Astrocyte (in vitro differentiated cells and primary cell): ENCODE results near the gene ZNF385B. TPM values are rescaled to one million over a fixed set of nuclear protein-coding genes. Genes with fewer than 3 reads are reported as not detected.

Experiments used
- DNase-seq: peaks from one replicate; pipeline ENCODE4 v3.0.0-alpha.2; 2010; ENCODE audit warnings: low read depth
- FAIRE-seq: peaks from 2 replicates; lab custom pipeline; 2011; peaks lifted over from hg19 to GRCh38; lab: Jason Lieb, UNC
- H2AFZ ChIP-seq: 2 replicates; pipeline ENCODE4 v1.6.0; 2012; ENCODE audit warnings: low read depth, low read length, inconsistent platforms
- H3K27ac ChIP-seq: 2 replicates; pipeline ENCODE4 v1.5.1; 2011; ENCODE audit warnings: low read depth, low read length, inconsistent platforms
- H3K27me3 ChIP-seq: 2 replicates; pipeline ENCODE4 v1.6.0; 2011; ENCODE audit warnings: low read length, inconsistent platforms; ENCODE audit not compliant: insufficient read depth
- H3K36me3 ChIP-seq: 2 replicates; pipeline ENCODE4 v1.5.1; 2011; ENCODE audit warnings: low read length, inconsistent platforms; ENCODE audit not compliant: insufficient read depth
- H3K4me1 ChIP-seq: 2 replicates; pipeline ENCODE4 v1.5.1; 2011; ENCODE audit warnings: low read length, inconsistent platforms; ENCODE audit not compliant: insufficient read depth
- H3K4me2 ChIP-seq: 2 replicates; pipeline ENCODE4 v1.6.0; 2012; ENCODE audit warnings: low read length, inconsistent platforms
- H3K4me3 ChIP-seq: 2 replicates; pipeline ENCODE4 v1.5.1; 2011; ENCODE audit warnings: low read depth, mild to moderate bottlenecking, low read length, inconsistent platforms; ENCODE audit not compliant: insufficient read depth
- H3K79me2 ChIP-seq: 2 replicates; pipeline ENCODE4 v1.6.0; 2012; ENCODE audit warnings: mild to moderate bottlenecking, low read length, inconsistent platforms; ENCODE audit not compliant: insufficient read depth
- H3K9ac ChIP-seq: 2 replicates; pipeline ENCODE4 v1.6.0; 2012; ENCODE audit warnings: mild to moderate bottlenecking, low read length, inconsistent platforms
- H3K9me3 ChIP-seq: 2 replicates; pipeline ENCODE4 v1.5.1; 2012; ENCODE audit warnings: low read depth, mild to moderate bottlenecking, low read length, inconsistent platforms; ENCODE audit not compliant: insufficient read depth
- H4K20me1 ChIP-seq: 2 replicates; pipeline ENCODE4 v1.6.0; 2012; ENCODE audit warnings: low read length, inconsistent platforms; ENCODE audit not compliant: insufficient read depth
- H3K27ac Mint-ChIP-seq: one replicate; pipeline ENCODE4 v1.8.0; 2021; ENCODE audit warnings: mild to moderate bottlenecking, mixed read lengths; ENCODE audit not compliant: unreplicated experiment
- H3K27me3 Mint-ChIP-seq: one replicate; pipeline ENCODE4 v1.8.0; 2021; ENCODE audit warnings: low read depth, mixed read lengths; ENCODE audit not compliant: unreplicated experiment
- H3K36me3 Mint-ChIP-seq: one replicate; pipeline ENCODE4 v1.8.0; 2021; ENCODE audit warnings: low read depth, mixed read lengths; ENCODE audit not compliant: unreplicated experiment
- H3K4me1 Mint-ChIP-seq: one replicate; pipeline ENCODE4 v1.8.0; 2021; ENCODE audit warnings: low read depth, mixed read lengths; ENCODE audit not compliant: unreplicated experiment
- H3K4me3 Mint-ChIP-seq: one replicate; pipeline ENCODE4 v1.8.0; 2021; ENCODE audit warnings: mild to moderate bottlenecking, moderate library complexity, mixed read lengths; ENCODE audit not compliant: unreplicated experiment
- H3K9me3 Mint-ChIP-seq: one replicate; pipeline ENCODE4 v1.8.0; 2021; ENCODE audit warnings: mild to moderate bottlenecking, mixed read lengths; ENCODE audit not compliant: unreplicated experiment
- CTCF ChIP-seq: IDR thresholded peaks from 2 replicates; pipeline ENCODE4 v1.5.1; 2011; ENCODE audit warnings: low read depth, mild to moderate bottlenecking, inconsistent platforms, low read length, moderate library complexity; ENCODE audit not compliant: insufficient read depth
- EZH2 ChIP-seq: IDR thresholded peaks from 2 replicates; pipeline ENCODE4 v1.6.1; 2012; ENCODE audit warnings: mild to moderate bottlenecking, low read length, inconsistent platforms; ENCODE audit not compliant: insufficient read depth
- total RNA-seq: library from RNA; stranded (reverse); gene quantifications from 2 replicates; pipeline ENCODE4 v1.2.1, GENCODE V29; 2021

The ZNF385B gene
- total RNA-seq, 1 donor from 2014 or later = 0.27 TPM

- no peaks in the 10 kb centered on the region for H3K79me2 ChIP-seq
- FAIRE-seq = no peak
- no peaks in the 10 kb centered on the region for H3K9me3 Mint-ChIP-seq
- H3K9me3 ChIP-seq = no peaks in the 10 kb centered on the region
- no peak overlapping the region for H3K27ac Mint-ChIP-seq
- H3K4me2 ChIP-seq = no peak overlapping the region
- no peaks in the 10 kb centered on the region for H3K36me3 Mint-ChIP-seq
- TF ChIP-seq CTCF (no peak), EZH2 (no peak)
- no peaks in the 10 kb centered on the region for H3K36me3 ChIP-seq
- H3K4me3 ChIP-seq = no peak overlapping the region
- peaks cover 5% of the 10 kb centered on the region for H3K4me1 ChIP-seq
- no peak overlapping the region for H2AFZ ChIP-seq
- no peak for DNase-seq
- no peaks in the 10 kb centered on the region for H3K4me1 Mint-ChIP-seq
- H3K27me3 Mint-ChIP-seq = peaks cover 5% of the 10 kb centered on the region
- no peak overlapping the region for H3K9ac ChIP-seq
- H3K4me3 Mint-ChIP-seq = no peak overlapping the region
- no peaks in the 10 kb centered on the region for H4K20me1 ChIP-seq
- no peak overlapping the region for H3K27ac ChIP-seq
- H3K27me3 ChIP-seq = no peaks in the 10 kb centered on the region
Measured at GRCh38 chr2:179427065-179427464, 434.3 kb downstream of the ZNF385B start.

GRCh38 chr2:179424571-179424970, 436.8 kb downstream of the ZNF385B start:
- FAIRE-seq = no peak
- no peaks in the 10 kb centered on the region for H3K4me1 Mint-ChIP-seq

More at GRCh38 chr2:179424571-179424970, 436.8 kb downstream of the ZNF385B start:
- Histone ChIP-seq H3K79me2 (no peaks in the 10 kb centered on the region), H3K4me3 (no peak overlapping the region), H3K27ac (no peak overlapping the region), H3K9me3 (no peaks in the 10 kb centered on the region), H3K4me2 (no peak overlapping the region), H4K20me1 (no peaks in the 10 kb centered on the region), H3K27me3 (no peaks in the 10 kb centered on the region), H3K4me1 (peaks cover 5% of the 10 kb centered on the region), H3K9ac (no peak overlapping the region), H3K36me3 (no peaks in the 10 kb centered on the region), H2AFZ (no peak overlapping the region)
- peaks cover 5% of the 10 kb centered on the region for H3K27me3 Mint-ChIP-seq
- H3K4me3 Mint-ChIP-seq = no peak overlapping the region
- no peak for TF ChIP-seq EZH2
- TF ChIP-seq CTCF = no peak
- H3K9me3 Mint-ChIP-seq = no peaks in the 10 kb centered on the region
- no peaks in the 10 kb centered on the region for H3K36me3 Mint-ChIP-seq
- H3K27ac Mint-ChIP-seq = no peak overlapping the region
- no peak for DNase-seq
